ENCODE data around the gene PLCH1. TPM values are rescaled to one million over a fixed set of nuclear protein-coding genes. Genes with fewer than 3 reads are reported as not detected.

PLCH1 gene
- total and polyA plus RNA-seq, 2 donors (not counting 1 experiment from before 2014, with no cell fraction given): under 0.01 to 0.03 TPM

- DNase-seq (ENCODE audit: low read depth in 2 of 2): no peak
- Histone ChIP-seq H3K4me1 (ENCODE audit: control insufficient read depth, extremely low read depth, insufficient read depth, low read length) (no peaks in the 10 kb centered on the region), H3K4me3 (replicated peaks in 1 of 4; ENCODE audit: control extremely low read depth in 1 of 4, insufficient read depth in 1 of 4, low read depth in 3 of 4, low read length in 4 of 4) (no peak overlapping the region), H3K27me3 (ENCODE audit: control insufficient read depth, insufficient read depth, low read length) (no peaks in the 10 kb centered on the region), H4K20me1 (ENCODE audit: control insufficient read depth, extremely low read depth, insufficient read depth, low read length) (no peaks in the 10 kb centered on the region), H2AFZ (ENCODE audit: low read length) (no peak overlapping the region), H3K4me2 (ENCODE audit: extremely low read depth, insufficient read depth, low read length) (no peak overlapping the region), H3K9me3 (ENCODE audit: control insufficient read depth, insufficient read depth, low read depth, low read length) (no peaks in the 10 kb centered on the region), H3K9ac (ENCODE audit: insufficient read depth, low read length) (no peak overlapping the region), H3K79me2 (ENCODE audit: control insufficient read depth, insufficient read depth, low read length) (no peaks in the 10 kb centered on the region), H3K36me3 (ENCODE audit: control insufficient read depth, insufficient read depth, low read length) (no peaks in the 10 kb centered on the region), H3K27ac (ENCODE audit: insufficient read depth, low read length) (no peak overlapping the region)
- TF ChIP-seq, protein P1, sequence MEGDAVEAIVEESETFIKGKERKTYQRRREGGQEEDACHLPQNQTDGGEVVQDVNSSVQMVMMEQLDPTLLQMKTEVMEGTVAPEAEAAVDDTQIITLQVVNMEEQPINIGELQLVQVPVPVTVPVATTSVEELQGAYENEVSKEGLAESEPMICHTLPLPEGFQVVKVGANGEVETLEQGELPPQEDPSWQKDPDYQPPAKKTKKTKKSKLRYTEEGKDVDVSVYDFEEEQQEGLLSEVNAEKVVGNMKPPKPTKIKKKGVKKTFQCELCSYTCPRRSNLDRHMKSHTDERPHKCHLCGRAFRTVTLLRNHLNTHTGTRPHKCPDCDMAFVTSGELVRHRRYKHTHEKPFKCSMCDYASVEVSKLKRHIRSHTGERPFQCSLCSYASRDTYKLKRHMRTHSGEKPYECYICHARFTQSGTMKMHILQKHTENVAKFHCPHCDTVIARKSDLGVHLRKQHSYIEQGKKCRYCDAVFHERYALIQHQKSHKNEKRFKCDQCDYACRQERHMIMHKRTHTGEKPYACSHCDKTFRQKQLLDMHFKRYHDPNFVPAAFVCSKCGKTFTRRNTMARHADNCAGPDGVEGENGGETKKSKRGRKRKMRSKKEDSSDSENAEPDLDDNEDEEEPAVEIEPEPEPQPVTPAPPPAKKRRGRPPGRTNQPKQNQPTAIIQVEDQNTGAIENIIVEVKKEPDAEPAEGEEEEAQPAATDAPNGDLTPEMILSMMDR (conservative IDR thresholded peaks at IDR 0.05 in 1 of 2, IDR thresholded peaks at IDR 0.05 in 1 of 2; ENCODE audit: low read depth in 1 of 2, low read length in 2 of 2): no peak
- no peak for TF ChIP-seq EZH2 (IDR thresholded peaks at IDR 0.05; ENCODE audit: low read length, missing control alignments)
Measured at GRCh38 chr3:155648013-155648591, 96.8 kb downstream of the PLCH1 start.

DNA sequence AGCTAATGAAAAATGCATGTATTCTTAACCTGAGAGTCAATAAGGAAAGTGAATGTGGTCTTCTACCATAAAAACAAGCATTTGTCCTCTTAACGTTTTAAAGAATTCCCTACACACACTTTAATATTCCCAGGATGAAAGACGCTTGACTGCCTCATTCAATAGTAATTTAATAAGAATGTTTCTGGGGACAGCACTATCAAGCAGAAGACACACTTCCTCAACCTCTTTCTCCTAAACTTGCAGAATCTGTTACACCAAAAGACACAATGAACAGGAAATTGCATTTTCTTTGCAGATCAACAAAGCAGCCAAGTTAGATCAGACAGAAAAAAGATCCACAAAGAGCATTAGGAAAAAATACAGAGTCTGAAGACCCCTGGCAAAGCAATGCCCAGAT is 97.7 kb downstream of the PLCH1 start:
- Histone ChIP-seq H3K79me2 (ENCODE audit: control insufficient read depth, insufficient read depth, low read length) (no peaks in the 10 kb centered on the region), H2AFZ (ENCODE audit: low read length) (no peak overlapping the region), H3K36me3 (ENCODE audit: control insufficient read depth, insufficient read depth, low read length) (no peaks in the 10 kb centered on the region), H3K9ac (ENCODE audit: insufficient read depth, low read length) (no peak overlapping the region), H3K27ac (ENCODE audit: insufficient read depth, low read length) (no peak overlapping the region), H3K4me2 (ENCODE audit: extremely low read depth, insufficient read depth, low read length) (no peak overlapping the region), H3K27me3 (ENCODE audit: control insufficient read depth, insufficient read depth, low read length) (no peaks in the 10 kb centered on the region), H4K20me1 (ENCODE audit: control insufficient read depth, extremely low read depth, insufficient read depth, low read length) (no peaks in the 10 kb centered on the region), H3K4me1 (ENCODE audit: control insufficient read depth, extremely low read depth, insufficient read depth, low read length) (no peaks in the 10 kb centered on the region), H3K9me3 (ENCODE audit: control insufficient read depth, insufficient read depth, low read depth, low read length) (no peaks in the 10 kb centered on the region), H3K4me3 (replicated peaks in 1 of 4; ENCODE audit: control extremely low read depth in 1 of 4, insufficient read depth in 1 of 4, low read depth in 3 of 4, low read length in 4 of 4) (no peak overlapping the region)
- DNase-seq (ENCODE audit: low read depth in 2 of 2): no peak
- no peak for TF ChIP-seq EZH2 (IDR thresholded peaks at IDR 0.05; ENCODE audit: low read length, missing control alignments)
- TF ChIP-seq, protein P1 (conservative IDR thresholded peaks at IDR 0.05 in 1 of 2, IDR thresholded peaks at IDR 0.05 in 1 of 2; ENCODE audit: low read depth in 1 of 2, low read length in 2 of 2): no peak

DNA sequence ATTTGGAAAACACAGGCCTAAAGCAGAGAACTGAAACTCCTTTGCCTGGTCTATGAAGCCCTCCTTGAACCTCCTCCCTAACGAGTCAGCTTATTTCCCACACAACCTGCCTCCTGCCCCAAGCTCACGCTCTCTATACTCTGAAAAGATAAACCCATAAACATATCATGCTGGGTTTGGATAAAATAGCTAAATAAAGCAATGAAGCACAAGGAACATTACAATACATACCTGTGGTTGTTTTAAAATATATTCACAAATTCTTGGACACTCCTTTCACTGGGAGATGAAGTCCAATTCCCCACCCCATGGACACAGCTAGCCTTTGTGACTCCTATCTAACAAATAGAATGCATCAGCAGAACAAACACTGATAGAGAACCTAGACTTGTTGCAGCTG is 98.2 kb downstream of the PLCH1 start:
- Histone ChIP-seq H4K20me1 (ENCODE audit: control insufficient read depth, extremely low read depth, insufficient read depth, low read length) (no peaks in the 10 kb centered on the region), H2AFZ (ENCODE audit: low read length) (no peak overlapping the region), H3K27ac (ENCODE audit: insufficient read depth, low read length) (no peak overlapping the region), H3K9ac (ENCODE audit: insufficient read depth, low read length) (no peak overlapping the region), H3K79me2 (ENCODE audit: control insufficient read depth, insufficient read depth, low read length) (no peaks in the 10 kb centered on the region), H3K36me3 (ENCODE audit: control insufficient read depth, insufficient read depth, low read length) (no peaks in the 10 kb centered on the region), H3K27me3 (ENCODE audit: control insufficient read depth, insufficient read depth, low read length) (no peaks in the 10 kb centered on the region), H3K4me1 (ENCODE audit: control insufficient read depth, extremely low read depth, insufficient read depth, low read length) (no peaks in the 10 kb centered on the region), H3K4me2 (ENCODE audit: extremely low read depth, insufficient read depth, low read length) (no peak overlapping the region), H3K9me3 (ENCODE audit: control insufficient read depth, insufficient read depth, low read depth, low read length) (no peaks in the 10 kb centered on the region), H3K4me3 (replicated peaks in 1 of 4; ENCODE audit: control extremely low read depth in 1 of 4, insufficient read depth in 1 of 4, low read depth in 3 of 4, low read length in 4 of 4) (no peak overlapping the region)
- TF ChIP-seq, protein P1 (conservative IDR thresholded peaks at IDR 0.05 in 1 of 2, IDR thresholded peaks at IDR 0.05 in 1 of 2; ENCODE audit: low read depth in 1 of 2, low read length in 2 of 2): no peak
- no peak for TF ChIP-seq EZH2 (IDR thresholded peaks at IDR 0.05; ENCODE audit: low read length, missing control alignments)
- peak in 1 of 2 donors; percentile 23 for DNase-seq (ENCODE audit: low read depth in 2 of 2)
